Ovary (tissue), 3 donors: ENCODE results near the gene INO80.

ENCODE experiments used
- CTCF ChIP-seq, 3 donors: fragments of 450-650 bp in 2 of 3; fragments of 200-600 bp in 1 of 3; IDR thresholded peaks; one replicate each; pipeline versions ENCODE4 v1.5.1 to v1.8.0; 2016 to 2022; ENCODE audit warnings: antibody characterized with exemption in 3 of 3, mild to moderate bottlenecking in 1 of 3
- EP300 ChIP-seq: sonication (generic); formaldehyde crosslinking; IDR thresholded peaks from one replicate; pipeline ENCODE4 v1.6.1; 2017; ENCODE audit warnings: antibody characterized with exemption
- POLR2A ChIP-seq: fragments of 450-650 bp; IDR thresholded peaks from one replicate; pipeline ENCODE4 v1.6.1; 2017; ENCODE audit warnings: antibody characterized with exemption, mild to moderate bottlenecking, moderate library complexity
- donor health status: DM: no; HTN: no; CAD: no.

DNA sequence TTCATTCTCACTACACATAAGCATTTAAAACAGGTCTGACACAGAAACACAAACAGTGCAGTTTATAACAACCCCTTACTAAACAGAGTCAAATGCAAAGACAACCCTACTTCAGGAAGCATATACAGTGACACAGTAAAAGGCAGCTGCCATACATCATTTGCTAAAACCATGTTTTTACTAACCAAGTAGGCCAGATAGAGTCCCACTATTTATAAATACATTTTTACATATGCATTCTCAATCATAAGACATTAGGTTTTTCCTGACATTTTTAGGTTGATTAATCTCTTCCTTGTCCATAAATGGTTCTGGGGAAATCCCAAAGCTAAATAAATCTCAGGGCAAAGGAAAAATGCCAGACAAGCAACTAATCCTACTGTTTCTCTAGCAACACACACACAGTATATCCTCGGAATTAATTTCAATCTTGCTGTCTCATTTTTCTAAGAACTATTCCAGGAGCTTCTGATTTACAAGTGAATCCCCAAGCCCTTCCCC lies 123.8 kb downstream of the INO80 start:
- TF ChIP-seq CTCF (IDR thresholded peaks at IDR 0.05) (no peak), EP300 (no peak), POLR2A (no peak)
